Activated CD4-positive, CD25-positive, alpha-beta regulatory T cell treated with anti-CD3 and anti-CD28 coated beads, Interleukin-2, amount 50 U/mL, for 72 hours (primary cell): Measurements from ENCODE around the gene FRMD4A.
"Not testable (repeated sequence)": the region's sequence is repeated elsewhere in the genome, so short reads cannot be mapped to it uniquely, and the experiment has no call there.

Experiments used
- DNase-seq: peaks from one replicate; pipeline ENCODE4 v3.0.0; 2021

The FRMD4A gene

DNA sequence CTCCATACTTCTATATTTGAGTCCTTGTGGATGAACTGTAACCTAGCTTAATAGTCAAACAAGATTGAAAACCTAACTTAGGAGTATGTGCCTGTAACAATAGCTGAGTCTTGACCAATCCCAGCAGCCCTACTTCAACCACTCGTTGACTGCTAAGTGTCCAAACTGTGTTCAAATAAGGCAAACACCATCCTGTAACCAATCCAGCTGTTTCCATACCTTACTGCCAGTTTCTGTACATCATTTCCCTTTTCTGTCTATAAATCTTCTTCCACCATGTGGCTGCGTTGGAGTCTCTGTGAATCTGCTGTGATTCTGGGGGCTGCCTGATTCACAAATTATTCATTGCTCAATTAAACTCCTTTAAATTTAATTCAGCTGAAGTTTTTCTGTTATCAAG lies 195.5 kb downstream of the FRMD4A start:
- DNase-seq = not testable (repeated sequence)

DNA sequence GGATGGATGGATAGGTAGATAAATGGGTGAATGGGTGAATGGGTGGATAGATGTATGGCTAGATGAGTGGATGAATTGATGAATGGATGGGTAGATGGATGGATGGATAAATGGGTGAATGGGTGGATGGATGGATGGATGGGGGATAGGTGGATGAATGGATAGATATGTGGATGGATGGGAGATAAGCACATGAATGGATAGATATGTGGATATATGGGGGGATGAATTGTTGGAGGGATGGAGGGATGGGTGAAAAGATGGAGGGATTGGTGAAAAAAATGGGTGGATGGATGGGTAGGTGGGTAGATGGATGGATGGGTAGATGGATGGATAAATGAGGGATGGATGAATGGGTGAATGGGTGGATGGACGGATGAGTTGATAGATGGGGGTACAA lies 196.4 kb downstream of the FRMD4A start:
- DNase-seq = no peak

DNA sequence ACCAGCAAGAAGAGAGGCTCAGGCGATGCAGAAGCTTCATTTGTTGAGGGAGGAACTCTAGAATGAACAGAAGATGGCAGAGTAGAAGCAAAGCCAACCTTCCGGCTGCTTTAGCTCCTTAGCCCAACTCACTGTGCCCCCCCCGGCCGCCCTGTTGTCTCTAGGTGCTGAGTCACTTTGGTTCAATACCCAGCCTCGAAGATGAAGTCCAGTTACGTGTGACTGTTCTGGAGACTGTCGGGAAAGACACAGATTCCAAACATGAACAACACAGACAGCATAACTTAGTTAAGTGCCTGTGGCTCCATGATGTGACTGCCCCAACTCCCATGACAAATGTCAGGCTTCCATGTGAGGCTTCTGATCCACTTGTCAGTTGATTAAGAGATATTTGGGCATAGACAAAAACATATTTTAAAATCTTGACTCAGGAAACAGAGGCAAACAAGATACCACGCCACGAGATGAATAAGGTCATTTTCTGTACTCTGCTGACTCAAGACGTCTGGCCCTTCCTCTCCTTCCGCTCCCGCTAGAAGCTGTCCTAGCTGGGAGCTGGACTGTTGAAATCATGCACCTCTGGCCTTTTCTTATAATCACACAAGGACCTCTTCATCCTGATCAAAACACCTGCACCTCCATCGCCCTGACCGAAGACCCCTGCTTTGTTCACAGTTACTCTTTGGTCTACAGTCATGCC lies 199.3 kb downstream of the FRMD4A start:
- DNase-seq = no peak

GRCh38 chr10:14129770-14130169 lies 201.0 kb downstream of the FRMD4A start:
- no peak for DNase-seq

DNA sequence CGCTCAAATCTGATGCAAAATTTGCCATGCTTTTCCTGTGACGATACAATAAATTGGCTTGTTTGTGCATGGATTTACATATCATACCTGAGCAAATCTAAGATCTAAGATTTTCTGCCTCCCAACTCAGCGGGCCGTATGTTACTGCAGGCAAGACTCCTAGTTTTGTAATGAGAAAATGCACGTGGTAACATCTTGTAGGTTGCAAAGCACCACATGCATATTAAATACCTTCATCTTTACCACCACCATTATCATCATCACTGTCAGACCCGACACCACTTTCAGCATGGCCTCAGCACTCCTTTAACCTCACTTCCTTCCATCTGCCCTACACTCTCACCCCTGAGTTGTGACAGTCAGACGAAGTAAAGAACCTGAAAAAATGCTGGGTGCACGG lies 202.2 kb downstream of the FRMD4A start:
- DNase-seq = no peak

- no peak for DNase-seq
Measured at GRCh38 chr10:14126697-14127440, 203.9 kb downstream of the FRMD4A start.

GRCh38 chr10:14125564-14125963 lies 205.2 kb downstream of the FRMD4A start:
- DNase-seq = no peak

DNA sequence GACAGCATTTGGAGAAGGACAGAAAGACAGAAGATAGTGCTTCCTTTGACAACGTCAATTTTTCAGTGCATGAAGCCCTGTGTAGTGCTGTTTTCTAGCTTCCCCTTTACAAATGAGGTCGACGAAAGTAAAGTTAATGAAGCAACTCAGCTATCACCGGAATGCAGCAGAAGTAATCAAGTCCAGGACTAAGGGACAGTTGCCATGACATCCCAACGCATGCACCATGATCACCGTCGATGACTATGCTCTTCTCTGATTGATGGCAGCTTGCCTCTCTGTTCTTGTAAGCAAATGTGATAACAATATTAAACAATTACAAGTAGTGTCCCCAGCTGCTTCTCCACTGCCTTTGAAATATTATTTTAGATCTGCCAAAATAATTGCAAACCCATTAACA lies 205.8 kb downstream of the FRMD4A start:
- no peak for DNase-seq

DNA sequence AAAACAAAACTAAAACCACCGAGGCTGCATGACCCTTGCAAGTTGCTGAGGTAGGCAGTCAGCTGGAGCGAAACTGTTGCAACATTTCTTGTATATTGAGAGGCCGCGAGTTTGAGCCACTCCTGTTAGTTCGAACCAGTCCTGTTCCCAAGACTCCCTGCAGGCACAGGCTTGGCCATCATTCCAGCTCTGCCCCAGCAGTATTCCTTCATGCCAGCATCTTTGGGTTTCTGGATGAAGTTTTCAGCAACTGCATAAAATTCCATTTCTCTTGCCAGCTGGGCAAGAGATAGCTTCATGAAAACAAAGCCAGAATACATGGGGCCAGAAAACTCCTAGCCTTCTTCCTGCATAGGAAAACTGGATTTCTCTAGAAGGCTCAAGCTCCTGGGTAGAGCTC lies 207.6 kb downstream of the FRMD4A start:
- no peak for DNase-seq

DNA sequence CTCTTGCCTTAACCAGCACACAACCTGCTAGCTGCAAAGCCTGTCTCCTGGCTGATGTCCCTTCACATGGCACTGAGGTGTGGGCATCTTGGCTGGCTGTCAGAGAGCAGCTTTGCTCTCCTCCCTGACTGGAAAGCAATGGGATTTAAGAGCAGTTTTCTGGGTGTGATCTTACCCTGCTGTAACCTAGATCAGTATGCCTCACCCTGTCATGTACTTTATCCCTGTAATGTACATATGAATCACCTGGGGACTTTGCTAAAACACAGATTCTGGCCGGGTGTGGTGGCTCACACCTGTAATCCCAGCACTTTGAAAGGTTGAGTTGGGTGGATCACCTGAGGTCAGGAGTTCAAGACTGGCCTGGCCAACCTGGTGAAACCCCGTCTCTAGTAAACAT lies 209.9 kb downstream of the FRMD4A start:
- no peak for DNase-seq

- no peak for DNase-seq
Measured at GRCh38 chr10:14118953-14119352, 211.8 kb downstream of the FRMD4A start.

DNA sequence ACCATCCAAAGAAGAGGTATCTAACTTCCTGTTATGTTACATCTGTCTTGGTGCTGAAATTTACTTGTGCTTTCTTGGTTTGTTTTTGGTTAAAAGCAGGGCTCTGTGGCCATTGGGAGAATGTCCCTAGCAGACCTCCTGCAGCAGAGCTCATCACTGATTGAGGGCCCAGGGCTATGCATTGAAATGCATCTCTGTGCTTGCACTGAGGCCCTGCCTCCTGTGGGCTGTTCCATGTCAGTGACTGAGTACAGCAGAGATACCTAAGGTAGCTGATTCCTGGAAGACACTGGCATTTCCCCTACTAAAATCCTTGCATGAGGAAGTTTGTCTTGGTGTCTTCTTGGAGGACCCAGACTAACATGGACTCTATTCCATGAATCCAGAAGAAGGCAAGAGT lies 213.9 kb downstream of the FRMD4A start:
- DNase-seq = no peak

- DNase-seq = no peak
Measured at GRCh38 chr10:14116021-14116420, 214.7 kb downstream of the FRMD4A start.

DNA sequence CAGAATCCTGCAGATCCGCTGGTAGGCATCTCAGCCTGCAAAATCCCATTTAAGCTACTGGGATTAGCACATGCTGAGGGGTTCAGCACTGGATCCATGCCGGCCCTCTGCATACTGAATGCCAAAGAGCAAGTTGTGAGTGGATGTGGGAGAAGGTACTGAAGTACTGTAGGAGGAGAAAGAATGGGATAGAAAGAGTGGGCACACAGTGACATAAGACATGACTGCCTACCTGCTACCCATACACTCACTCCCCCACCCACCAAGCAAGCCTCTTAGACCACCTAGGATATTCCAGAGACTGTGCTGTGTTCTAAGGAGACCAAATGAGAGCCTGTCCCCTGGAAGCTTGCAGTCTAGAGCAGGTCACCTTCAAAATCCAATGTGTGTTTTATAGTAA lies 215.9 kb downstream of the FRMD4A start:
- no peak for DNase-seq

GRCh38 chr10:14112056-14112455 lies 218.7 kb downstream of the FRMD4A start:
- no peak for DNase-seq

GRCh38 chr10:14111208-14111607 lies 219.5 kb downstream of the FRMD4A start:
- DNase-seq = no peak

DNA sequence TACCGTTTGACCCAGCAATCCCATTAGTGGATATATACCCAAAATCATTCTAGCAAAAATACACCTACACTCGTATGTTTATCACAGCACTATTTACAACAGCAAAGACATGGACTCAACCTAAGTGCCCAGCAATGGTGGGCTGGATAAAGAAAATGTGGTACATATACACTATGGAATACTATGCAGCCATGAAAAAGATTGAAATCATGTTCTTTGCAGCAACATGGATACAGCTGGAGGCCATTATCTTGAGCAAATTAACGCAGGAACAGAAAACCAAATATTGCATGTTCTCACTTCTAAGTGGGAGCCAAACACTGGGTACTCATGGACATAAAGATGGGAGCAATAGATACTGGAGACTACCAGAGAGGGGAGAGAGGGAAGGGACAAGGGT lies 223.9 kb downstream of the FRMD4A start:
- DNase-seq = no peak

GRCh38 chr10:14102056-14102455 lies 228.7 kb downstream of the FRMD4A start:
- DNase-seq = no peak

- no peak for DNase-seq
Measured at GRCh38 chr10:14099885-14100284, 230.8 kb downstream of the FRMD4A start.

DNA sequence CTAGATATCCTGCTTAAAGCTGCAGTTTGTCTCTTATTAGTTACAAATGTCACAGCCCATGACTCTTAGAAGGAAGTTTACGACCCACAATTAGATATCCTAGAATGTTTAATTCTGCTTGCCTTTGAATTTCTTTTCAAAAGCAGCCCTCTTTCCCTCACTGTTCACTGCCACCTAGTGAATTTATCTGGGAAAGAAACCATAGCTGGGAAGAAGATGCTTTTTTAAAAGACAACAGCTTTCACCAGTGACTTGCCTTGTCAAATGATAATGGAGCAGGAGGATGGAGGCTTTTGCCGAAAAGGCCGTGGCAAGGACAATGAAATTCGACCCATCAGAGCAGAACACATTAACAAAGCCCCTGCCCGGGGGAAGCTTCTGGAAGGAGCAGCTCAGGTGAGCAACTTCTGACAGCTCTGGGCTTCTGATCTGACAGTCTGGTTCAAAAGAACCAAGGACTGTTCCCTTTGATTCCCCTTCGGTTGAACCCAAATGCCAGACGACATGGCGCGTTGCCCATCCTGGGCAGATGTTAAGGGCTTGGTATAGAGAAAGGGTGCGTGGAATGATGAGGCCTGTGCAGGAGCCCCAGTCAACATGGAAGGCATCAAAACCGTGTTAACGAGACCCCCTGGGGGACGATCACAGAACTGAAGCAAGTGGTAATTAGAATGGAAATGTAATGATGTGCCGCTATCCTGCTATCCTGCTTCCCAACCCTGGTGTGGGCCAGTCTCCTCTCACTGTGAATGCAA lies 236.8 kb downstream of the FRMD4A start:
- DNase-seq = no peak

DNA sequence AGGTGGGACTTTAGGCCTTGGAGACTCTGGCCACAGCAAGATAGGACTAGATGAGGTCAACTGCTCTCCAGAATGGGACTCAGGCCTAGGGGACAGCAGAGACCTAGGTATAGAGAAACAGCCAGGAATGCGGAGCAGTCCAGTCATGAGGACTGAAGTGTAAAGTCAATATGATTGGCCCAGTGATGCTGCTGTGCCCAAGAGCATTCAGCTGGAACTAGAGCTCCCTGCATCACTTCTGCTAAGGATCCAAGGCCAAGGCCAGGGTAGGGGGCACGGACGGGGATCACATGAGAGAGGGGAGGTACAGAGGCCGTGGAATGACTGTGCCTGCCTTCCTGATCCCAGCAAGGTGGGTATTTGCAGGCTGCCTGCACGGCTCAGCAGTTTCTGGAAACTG lies 237.9 kb downstream of the FRMD4A start:
- DNase-seq = no peak

DNA sequence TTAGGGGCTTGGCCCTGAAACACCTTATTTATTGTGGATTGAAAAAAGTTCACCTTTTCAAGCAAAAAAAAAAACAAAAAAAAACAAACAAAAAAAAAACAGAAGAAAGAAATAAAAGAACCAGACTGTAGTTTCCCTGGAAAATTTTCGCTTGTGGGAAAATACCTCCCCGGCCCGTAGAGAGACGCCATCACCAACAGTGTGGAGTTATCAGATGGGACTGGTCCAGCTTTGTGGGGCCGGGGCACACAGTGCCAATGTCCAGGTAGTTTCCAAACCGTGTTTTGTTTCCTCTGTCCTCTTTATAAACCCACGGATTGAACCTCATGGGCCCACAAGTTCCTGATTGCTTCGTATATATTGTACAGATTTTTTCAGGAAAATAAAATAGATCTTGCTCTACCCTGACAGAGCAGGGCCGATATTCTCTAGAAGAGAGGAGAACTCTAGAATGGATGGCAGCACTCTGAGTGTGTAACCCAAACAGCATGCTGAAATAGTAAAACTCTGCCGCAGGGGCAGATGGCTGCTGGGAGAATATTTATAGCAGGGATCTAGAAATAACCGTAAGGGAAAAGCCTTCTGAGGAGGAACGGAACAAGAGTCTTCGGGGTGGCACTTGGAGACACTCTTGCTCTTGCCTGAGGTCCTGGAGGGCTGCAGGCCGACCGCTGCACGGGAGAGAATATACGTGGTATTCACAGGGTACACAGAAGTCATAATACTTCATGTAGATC lies 241.0 kb downstream of the FRMD4A start:
- no peak for DNase-seq

DNA sequence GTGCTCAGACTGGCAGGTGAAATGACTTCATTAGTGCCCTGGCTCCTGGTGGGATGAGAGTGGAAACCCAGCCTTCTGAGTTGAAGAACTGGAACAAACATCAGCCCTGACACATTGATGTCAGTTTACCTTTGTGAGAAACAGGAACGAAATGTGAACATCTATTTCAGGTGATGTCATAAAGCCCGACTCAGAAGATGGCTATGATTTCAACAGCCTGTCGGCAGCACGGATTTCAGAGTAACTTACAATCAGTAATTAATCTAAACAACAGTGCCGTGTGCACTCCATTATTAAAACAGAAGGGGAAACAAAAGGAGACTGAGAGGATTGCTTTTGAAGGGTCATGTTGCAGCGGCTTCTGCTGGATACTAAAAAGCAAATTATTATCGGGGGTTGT lies 243.2 kb downstream of the FRMD4A start:
- DNase-seq = no peak
